Inflammatory macrophage (primary cell): ENCODE results near the gene CAMTA1.

Source experiments
- DNase-seq, 2 donors: peaks; one replicate each; pipeline ENCODE4 v3.0.0-alpha.2; 2020 to 2022

Gene CAMTA1

GRCh38 chr1:7247791-7248548 is 462.7 kb downstream of the CAMTA1 start:
- DNase-seq = no peak

- DNase-seq = no peak
These were observed 463.4 kb downstream of the CAMTA1 start for GRCh38 chr1:7248549-7249199.

- no peak for DNase-seq
These were observed 464.3 kb downstream of the CAMTA1 start for GRCh38 chr1:7249516-7249915.

- no peak for DNase-seq
These were observed 464.9 kb downstream of the CAMTA1 start for GRCh38 chr1:7250176-7250575.

DNA sequence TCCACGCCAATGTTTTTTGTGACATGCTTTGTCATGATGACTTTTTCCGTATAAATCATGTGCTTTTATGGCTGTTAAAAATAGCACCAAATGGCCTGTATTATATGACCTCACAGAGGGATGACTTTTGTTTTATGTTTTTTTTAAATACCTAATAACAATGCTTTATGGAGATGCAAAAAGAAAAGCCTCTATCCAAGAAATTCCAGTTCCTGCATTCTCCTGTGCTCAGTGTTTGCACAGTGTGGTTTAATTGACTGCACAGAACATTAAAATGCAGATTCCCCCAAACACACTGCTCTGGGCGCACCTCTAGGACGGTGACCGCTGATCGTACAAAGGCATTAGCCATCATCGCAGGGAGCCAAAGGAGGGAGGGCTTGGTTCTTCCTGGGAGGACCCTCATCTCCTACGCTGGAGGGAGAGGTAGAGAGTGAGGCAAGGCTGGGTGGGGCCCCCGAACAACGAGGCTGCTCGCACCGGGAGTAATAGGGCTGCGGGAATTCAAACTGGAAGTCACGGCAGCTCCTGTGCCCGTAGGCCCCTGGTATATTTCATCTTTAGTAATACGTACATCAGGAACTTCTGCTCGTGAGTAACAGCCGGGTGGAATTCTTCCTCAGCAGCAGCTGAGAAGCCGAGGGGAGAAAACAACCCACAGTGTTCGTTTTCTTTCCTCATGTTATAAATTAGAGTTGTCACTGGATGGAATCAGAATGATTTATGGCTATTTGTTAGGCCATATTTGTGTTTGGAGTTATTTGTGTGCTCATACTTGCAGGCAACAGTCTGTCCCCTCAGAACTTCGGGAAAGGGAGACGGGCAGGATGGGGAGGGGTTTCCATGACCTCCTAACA is 465.6 kb downstream of the CAMTA1 start:
- no peak for DNase-seq

- no peak for DNase-seq
These were observed 466.2 kb downstream of the CAMTA1 start for GRCh38 chr1:7251454-7251800.

DNA sequence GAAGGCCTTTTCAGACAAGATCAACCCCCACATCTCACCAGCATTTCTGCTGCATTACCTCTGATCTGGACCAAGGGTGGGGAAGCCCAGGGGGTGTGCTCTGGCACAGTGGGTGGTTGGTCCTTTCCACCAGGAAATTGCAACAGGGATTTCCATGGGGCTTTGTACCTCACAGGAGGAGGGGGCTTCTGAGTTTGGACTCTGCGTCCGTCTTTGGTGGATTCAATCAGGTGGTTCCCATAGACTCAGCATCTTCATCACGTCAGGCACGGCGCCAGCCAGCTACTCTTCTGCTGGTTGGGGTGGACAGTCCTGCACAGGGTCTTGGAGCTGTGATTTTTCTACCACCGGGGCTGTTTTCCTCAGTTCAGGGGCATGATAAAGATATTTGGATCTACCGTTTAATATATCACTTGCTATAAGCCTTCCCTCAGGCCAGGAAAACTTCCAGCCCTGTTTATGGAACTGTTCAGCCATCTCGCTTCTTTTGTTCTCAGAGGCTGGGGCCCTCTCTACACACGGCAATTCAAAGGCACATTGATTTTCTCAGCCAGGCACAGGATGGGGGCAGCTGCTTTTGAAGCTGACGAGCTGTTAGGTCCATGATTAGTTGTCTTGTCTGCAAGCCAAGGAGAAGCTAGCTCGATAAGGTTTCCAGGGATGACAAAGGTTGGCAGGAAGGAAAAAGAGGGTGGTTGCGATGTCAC is 467.3 kb downstream of the CAMTA1 start:
- no peak for DNase-seq

DNA sequence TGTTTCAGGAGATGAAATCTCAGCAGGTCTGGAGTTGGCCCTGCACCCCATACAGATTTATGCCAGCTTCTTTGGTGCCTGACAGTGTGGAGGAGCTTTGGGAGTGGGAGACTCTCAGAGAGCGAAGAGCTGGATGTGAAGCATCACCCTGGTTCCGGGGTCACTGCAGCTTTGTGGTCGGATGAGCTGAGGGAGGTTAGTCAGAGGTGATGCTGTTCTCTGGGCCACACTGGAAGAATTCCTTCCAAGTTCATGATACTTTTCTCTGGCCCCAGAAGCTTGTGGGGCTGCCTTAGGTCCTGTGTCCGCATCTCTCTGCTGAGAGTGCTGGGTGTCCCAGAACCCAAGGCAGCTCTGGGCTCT is 467.8 kb downstream of the CAMTA1 start:
- no peak for DNase-seq

DNA sequence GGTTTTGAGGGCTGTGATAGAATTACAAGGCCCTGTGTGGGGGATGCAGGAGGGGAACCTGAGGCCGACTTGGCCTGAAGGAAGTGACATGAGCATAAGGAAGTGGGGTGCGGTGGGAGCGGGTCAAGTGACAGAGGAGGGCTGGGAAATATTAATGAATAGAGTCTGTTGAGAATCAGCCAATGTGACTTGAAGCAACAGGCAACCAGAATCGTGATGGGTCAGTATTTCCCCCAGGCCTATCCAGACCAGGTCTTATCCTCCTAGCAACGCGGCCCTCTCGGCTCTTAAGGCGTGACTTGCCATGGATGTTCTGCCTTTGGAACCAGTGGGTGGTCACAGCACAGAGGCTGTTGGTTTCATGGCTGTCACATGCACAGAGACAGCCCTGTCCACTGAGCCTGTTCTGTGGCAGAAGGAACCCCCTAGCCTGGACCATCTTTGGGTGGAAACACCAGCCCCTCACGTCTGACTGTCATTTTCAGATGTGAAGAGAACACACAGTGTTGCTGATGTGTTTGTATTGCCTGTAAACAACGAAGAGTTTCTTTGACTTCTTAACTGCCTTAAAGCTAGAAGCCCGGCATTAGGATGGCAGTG is 468.8 kb downstream of the CAMTA1 start:
- DNase-seq = no peak

- DNase-seq = no peak
These were observed 470.2 kb downstream of the CAMTA1 start for GRCh38 chr1:7255303-7256058.

DNA sequence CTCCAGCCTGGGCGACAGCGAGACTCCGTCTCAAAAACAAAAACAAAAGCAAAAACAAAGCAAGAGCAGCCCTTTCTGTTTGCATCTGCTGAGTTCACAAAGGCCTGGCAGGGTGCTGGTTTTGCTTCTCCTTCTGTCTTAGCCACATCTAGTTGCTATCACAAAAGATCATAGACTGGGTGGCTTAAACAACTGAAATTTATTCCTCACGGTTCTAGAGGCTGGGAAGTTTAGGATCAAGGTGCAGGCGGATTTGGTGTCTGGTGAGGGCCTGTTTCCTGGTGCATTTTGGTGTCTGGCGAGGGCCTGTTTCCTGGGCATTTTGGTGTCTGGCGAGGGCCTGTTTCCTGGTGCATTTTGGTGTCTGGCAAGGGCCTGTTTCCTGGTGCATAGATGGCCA is 471.3 kb downstream of the CAMTA1 start:
- no peak for DNase-seq

DNA sequence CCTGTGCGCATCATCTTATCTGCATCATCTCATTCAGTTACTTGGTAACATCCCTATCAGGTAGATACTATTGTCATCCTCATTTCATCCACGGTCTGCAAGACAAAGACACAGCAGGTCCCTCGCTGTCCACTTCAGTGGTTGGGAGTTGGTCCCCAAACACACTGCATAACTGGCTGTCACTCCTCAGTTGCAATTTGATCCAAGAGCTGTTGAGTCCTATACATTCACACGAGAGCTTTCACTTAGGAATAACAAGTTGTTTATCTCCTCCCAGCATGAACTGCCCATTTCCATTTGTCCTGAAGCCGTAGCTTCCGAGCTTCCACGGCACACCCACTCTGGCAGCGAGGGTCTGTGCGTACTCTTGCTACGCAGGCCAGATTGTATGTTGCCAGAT is 472.0 kb downstream of the CAMTA1 start:
- DNase-seq = no peak

GRCh38 chr1:7258589-7259135 is 473.4 kb downstream of the CAMTA1 start:
- DNase-seq = no peak

DNA sequence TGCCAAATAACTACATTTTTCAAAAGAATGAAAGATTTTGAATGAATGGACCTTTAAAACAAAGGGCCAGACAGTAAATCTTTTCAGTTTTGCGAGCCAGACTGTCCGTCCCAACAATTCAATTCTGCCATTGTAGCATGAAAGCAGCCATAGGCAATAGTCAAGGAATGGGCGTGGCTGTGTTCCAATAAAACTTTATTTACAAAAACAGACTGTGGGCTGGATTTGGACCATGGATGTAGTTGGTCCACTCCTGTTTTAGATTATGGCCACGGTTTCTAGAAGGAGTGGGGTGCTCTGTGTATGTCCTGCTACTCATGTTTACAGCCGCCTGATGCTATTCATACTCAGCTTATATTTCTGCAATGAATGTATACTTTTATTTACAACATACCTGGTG is 474.7 kb downstream of the CAMTA1 start:
- no peak for DNase-seq

- DNase-seq = no peak
These were observed 476.2 kb downstream of the CAMTA1 start for GRCh38 chr1:7261490-7261889.

DNA sequence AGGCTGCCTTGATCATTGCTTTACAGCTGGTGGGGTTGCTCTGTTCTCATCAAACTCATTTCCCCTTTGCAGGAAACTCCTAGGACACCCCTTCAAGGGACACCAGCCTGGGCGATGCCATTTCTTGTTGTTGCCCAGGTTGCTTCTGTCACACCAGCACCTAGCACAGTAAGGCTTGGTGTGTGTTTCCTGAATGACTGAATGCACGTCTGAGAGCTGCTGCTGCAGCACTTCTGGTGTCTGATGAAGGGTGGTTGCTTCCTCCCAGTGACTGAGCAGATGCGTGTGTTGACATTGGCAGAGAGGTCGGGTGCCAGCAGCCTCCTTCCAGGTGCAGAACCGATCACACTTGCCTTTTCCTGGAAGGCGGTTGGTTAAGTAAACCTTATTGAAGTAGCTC is 477.4 kb downstream of the CAMTA1 start:
- no peak for DNase-seq

DNA sequence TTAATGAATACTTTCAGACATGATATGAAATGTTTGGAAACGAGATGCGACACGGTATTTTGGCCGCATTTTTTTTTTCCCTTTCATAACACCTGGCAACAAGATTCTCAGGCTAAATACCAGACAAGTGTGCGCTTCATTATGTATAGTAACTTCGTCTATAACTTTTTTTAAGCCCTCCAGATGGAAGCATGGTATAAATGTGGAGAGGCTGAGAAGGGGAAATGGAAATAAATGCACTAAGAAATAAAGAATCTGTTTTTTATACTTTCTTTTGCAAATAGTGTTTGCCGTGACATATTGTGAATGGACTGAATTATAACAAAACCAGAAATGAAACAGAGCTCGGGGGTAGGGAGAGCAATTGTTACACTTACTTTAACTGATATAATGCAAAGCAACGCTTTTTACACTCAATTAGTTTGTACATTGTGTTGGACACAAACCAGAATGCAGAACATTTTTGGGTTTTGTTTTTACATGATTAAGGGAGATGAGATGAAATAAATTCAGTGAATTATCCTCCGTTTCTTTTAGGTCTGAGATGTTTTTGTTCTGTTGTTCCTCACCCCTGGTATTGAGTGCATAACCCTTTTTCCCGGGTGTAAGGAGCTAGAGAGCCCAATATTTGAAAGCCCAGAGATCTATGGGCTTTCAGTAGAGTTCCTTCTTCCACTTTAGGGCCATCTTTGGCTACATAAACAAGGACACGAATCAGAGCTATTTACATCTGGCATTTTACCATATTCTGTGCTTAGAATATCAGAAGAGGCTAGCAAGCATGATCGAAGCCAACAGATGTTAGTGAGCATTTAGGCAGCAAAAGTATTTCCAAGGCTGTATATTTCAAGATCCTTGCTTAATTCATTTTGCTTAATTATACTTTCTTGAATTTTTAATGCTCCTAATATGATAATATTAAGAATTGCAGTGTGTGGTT is 478.0 kb downstream of the CAMTA1 start:
- no peak for DNase-seq

- no peak for DNase-seq
These were observed 478.8 kb downstream of the CAMTA1 start for GRCh38 chr1:7264101-7264500.

DNA sequence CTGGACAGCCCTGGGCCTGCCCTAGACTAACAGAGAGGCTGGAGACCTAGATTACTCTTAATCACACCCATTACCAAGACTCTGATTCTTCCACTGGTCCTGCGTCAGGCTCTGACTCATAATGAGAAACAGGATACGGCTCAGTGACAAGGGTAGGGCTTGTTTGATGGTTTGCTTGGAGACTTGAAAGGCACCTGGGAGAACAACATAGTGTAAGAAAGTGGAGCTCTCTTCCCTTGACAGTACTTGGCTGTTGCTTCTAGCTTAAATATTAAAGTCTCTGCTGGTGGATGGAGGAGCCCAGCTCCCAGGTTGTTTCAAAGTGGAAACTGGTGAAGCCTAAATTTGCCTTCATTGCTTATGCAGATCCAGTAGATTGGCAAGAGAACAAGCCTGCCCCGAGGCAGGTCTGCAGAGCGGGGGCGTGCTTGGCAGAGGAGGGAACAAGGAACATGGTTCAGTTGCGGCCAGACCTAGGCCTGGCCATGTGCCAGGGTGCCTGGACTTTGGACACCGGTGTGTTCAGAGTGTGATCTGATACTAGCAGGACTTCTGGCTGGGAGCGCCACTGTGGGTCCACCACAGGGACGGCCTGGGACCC is 480.6 kb downstream of the CAMTA1 start:
- DNase-seq = no peak

GRCh38 chr1:7266561-7266960 is 481.3 kb downstream of the CAMTA1 start:
- DNase-seq = no peak
